ENCODE measurements around the gene DUSP9. TPM values are rescaled to one million over a fixed set of nuclear protein-coding genes. Genes with fewer than 3 reads are reported as not detected.
A peak's percentile ranks its signal among the peaks of the same experiment; 100 is the strongest.

Gene DUSP9
- total RNA-seq, 1 experiment from 2014 or later, result 2.4 TPM

- Histone ChIP-seq H3K27ac (ENCODE audit: insufficient read length, low read depth, low read length) (no peak overlapping the region), H3K9ac (ENCODE audit: extremely low read depth, insufficient read length, low read length) (no peak overlapping the region), H3K14ac (ENCODE audit: insufficient read depth, low read length) (no peak overlapping the region), H4K8ac (replicated peaks; ENCODE audit: insufficient read length, low read depth, low read length) (no peak overlapping the region), H3K79me1 (ENCODE audit: insufficient read depth, low read depth, low read length, poor library complexity, severe bottlenecking) (no peaks in the 10 kb centered on the region), H3K27me3 (ENCODE audit: insufficient read depth, low read length) (no peaks in the 10 kb centered on the region; the same call in 1 of the 2 replicates), H2AFZ (ENCODE audit: low read length) (no peak overlapping the region), H2AK5ac (ENCODE audit: insufficient read length, low read length) (no peak overlapping the region), H3K4ac (ENCODE audit: low read depth, low read length) (no peak overlapping the region), H2BK12ac (ENCODE audit: insufficient read length, low read depth, low read length) (no peak overlapping the region), H2BK120ac (ENCODE audit: low read depth, low read length, poor library complexity, severe bottlenecking) (no peak overlapping the region), H3K18ac (ENCODE audit: insufficient read length, low read depth, low read length) (no peak overlapping the region), H3K79me2 (ENCODE audit: insufficient read depth, low read length) (no peaks in the 10 kb centered on the region), H4K5ac (ENCODE audit: insufficient read length, low read depth, low read length) (no peak overlapping the region), H4K91ac (ENCODE audit: insufficient read length, low read depth, low read length) (no peak overlapping the region), H3K23ac (ENCODE audit: insufficient read length, low read depth, low read length) (no peak overlapping the region), H4K20me1 (ENCODE audit: control insufficient read depth, insufficient read depth, insufficient read length) (no peaks in the 10 kb centered on the region), H3K23me2 (ENCODE audit: insufficient read length, low read depth, low read length, poor library complexity, severe bottlenecking) (no peaks in the 10 kb centered on the region), H2BK5ac (ENCODE audit: insufficient read length, low read length) (no peak overlapping the region), H3K4me2 (ENCODE audit: insufficient read depth, insufficient read length, low read length) (no peak overlapping the region), H2BK15ac (ENCODE audit: low read depth, low read length) (no peak overlapping the region), H3K56ac (ENCODE audit: insufficient read length, low read depth, low read length) (no peak overlapping the region), H2BK20ac (ENCODE audit: low read depth, low read length, poor library complexity, severe bottlenecking) (no peak overlapping the region), H3K4me1 (ENCODE audit: insufficient read depth, low read length) (no peaks in the 10 kb centered on the region), H3T11ph (ENCODE audit: low read length) (no peak overlapping the region), H3K9me3 (ENCODE audit: control insufficient read depth, low read depth, low read length) (peaks cover 7% of the 10 kb centered on the region)
- H3K27me3 Mint-ChIP-seq (ENCODE audit: low read depth), result peaks cover 14% of the 10 kb centered on the region
- DNase-seq, result no peak
- peak overlapping the region; percentile 36 to 70 for H3K4me3 Mint-ChIP-seq
- WGBS (ENCODE audit: extremely low coverage, insufficient read length, low lambda C conversion rate), result no CpG with 5 or more reads among the region's 27 CpGs
- H3K36me3 Mint-ChIP-seq (ENCODE audit: insufficient read depth in 1 of 3, low read depth in 3 of 3), result peaks cover 6 to 10% (median 6%) of the 10 kb centered on the region in 3 experiments; a peak in 5 of 7 replicates
- H3K9me3 Mint-ChIP-seq, result peaks cover 59 to 70% of the 10 kb centered on the region in 2 experiments
- no peak for TF ChIP-seq CTCF (conservative IDR thresholded peaks at IDR 0.05)
- H3K27ac Mint-ChIP-seq, result peak overlapping the region in 1 of 3 experiments; percentile 33; a peak in 2 of 7 replicates
- peaks cover 10 to 23% of the 10 kb centered on the region in 2 experiments for H3K4me1 Mint-ChIP-seq
Observed at GRCh38 chrX:153674219-153674851, 27.3 kb downstream of the DUSP9 start.
